NCI-H146 treated with DMSO at 0.1 percent for 48 hours (cell line): ENCODE data around the gene YIF1B.

Source experiments
- DNase-seq: peaks from one replicate; lab custom pipeline; 2025; ENCODE audit not compliant: unreplicated experiment; lab: John Stamatoyannopoulos, UW

The YIF1B gene

DNA sequence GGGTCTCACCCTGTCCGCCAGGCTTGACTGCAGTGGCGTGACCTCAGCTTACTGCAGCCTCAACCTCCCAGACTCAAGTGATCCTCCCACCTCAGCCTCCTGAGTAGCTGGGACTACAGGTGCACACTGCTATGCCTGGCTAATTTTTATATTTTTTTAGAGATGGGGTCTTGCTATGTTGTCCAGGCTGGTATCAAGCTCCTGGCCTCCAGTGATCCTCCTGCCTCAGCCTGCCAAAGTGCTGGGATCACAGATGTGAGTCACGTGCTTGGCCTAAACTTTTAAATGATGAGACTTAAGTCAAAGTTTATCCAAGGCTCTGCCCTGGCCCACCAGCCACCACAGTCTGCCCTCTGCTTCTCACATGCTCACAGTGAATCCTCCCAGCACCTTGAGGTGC lies 9.5 kb downstream of the YIF1B start:
- DNase-seq: no peak

DNA sequence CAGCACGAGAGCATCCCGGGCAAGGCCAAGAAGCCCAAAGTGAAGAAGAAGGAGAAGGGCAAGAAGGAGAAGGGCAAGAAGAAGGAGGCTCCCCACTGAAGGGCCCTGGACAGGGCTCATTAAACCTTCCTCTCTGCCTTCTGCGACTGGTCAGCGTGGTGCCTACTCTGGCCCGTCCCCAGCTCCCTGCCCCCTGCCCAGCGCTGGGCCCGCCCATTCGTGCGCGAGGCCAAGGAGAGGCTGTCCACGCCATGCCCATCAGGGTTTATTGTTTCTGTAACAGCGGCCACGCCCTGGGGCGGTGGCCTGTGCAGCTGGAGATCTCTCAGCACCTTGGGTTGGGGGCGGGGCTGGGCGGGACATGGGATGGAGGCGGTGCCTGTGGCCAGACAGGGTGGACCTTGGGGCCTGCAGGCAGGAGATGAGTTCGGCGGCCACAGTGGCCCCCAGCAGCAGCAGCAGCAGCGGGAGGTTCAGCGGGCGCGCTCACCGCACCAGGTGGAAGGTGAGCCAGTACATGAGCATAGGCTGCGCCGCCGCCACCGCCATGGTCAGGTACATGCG lies 10.8 kb downstream of the YIF1B start:
- DNase-seq: peak; percentile 89

DNA sequence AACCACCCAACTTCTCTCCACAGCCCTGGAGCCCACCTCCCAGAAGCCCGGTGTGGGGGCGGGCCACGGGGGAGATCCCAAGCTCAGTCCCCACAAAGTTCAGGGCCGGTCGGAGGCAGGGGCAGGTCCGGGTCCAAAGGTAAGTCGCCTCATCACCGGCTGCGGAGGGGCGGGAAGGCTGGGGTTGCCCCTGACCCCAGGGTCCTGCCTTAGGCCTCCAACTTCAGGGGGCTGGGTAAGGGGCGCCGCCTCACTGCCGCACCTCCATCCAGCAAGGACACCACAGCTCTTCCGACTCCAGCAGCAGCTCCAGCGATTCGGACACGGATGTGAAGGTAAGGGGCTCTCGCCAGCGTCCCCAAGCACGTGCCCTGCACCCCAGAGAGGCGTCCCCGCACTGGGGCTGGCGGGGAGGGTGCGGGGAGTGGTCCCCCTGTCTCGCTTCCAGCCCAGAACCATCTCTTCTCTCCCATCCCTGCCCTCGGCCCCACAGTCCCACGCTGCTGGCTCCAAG lies 11.3 kb downstream of the YIF1B start:
- DNase-seq: no peak

DNA sequence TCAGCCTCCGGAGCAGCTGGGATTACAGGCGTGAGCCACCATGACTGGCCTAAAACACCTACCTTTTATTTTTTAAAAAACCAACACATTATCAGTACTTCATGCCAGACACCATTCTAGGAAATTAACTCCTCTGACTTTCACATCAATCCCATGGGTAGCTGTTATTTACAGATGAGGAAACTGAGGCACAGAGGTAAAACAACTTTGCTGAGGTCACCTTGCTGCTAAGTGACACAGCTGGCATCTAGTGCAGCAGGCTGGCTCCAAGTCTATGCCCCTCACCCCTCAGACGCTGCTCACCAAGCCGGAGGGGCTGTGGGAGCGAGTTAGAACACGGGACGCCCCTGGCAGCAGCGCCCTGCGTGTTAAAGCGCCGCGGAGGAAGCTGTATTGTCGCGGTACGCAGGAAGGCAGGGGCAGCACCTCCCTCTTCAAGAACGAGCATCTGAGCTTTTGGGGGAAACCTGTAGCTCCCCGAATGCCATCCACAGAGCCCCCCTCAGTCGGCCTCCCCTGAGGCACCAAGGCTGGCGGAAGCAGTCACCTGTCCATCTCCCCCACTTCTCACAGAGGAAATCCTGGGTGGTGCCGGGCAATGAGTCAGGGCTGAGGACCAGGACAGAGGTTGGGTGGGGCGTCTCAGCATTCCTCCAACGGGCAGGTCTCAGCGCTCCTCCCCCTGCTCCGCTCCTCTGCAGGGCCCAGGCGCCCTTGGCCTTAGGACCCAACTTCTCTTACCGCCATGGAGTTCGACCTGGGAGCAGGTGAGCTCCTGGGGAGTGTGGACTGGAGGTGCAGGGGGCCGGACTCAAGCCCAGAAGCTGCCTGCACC lies 12.0 kb downstream of the YIF1B start, which contains the start of gene C19orf33:
Gene C19orf33, plus strand, starts transcription at position 735 of the 835 bp plus-strand sequence. Its CDS starts 11 bp downstream, at position 746.
- no peak for DNase-seq

DNA sequence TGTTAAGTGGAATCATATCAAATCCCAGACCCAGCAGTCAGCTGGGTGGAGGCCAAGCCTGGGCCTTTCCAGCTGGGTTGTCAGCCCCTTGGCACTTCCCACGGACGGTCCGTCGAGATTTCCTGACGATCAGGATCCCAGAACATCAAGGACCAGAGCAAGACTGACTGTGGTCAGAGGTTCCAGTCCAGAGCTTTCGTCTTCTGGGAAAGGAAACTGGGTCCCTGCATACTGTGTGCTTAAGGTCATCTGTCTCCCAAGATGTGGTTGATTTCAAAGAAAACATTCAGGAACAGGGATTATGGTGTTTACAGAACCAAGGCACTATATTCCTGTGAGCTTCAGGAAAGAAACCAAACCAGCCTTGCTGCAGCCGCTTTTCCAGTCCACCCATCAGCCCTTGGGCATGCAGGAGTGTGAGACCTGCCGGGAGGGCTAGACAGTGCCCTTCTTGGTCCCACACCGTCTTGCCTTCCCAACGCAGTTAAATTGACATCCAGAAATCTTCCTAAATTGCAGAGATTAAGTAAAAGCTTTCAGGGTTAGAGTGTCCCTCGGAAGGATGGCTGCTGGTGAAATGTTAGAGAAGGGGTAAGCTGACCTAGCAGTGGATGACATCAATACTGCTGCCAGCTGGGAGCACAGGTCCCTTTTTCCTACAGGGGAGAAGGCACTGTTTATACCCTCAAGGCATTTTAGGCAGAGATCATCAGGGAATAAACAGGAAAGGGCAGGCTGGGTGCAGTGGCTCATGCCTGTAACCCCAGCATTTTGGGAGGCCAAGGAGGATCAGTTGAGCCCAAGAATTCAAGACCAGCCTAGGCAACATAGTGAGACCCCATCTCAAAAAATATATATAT lies 16.7 kb downstream of the YIF1B start:
- DNase-seq: no peak

DNA sequence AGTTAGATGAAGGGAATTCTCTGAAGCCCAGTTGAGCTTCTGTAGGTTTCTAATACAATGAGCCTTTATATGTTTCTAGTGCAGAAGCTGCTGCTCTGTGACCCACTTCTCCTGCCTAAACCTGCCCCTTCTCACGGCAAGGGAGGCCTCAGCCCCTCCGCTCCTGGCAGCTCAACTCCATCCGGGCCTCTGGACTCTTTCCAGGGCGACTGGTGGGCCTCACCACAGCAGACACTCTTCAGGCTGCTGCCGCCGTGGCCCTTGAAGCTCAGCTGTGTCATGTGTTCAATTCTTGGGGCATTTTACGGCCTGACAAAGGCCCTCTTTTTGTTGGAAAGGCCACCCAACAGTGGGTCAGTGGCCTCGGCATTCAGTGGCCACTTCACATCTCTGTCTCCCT lies 21.7 kb downstream of the YIF1B start:
- no peak for DNase-seq

DNA sequence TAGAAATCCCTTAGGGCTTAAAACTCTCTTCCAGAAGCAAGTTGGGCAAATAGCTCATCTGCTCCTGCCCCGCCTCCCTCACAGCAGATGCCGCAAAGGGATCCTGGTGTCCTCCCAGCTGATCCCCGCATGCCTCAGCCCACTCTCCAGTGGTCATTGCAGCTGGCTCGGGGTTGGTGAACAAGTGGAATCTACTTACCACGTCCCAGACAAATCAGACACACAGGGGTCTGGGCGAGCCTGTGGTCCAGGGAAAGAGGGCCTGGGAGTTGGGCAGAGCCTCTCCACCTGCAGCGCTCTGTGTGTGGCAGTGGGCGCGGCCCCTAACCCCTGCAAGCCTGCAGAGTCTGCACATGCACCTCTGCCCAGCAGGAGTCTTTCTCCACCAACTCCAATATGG lies 22.5 kb downstream of the YIF1B start:
- no peak for DNase-seq

DNA sequence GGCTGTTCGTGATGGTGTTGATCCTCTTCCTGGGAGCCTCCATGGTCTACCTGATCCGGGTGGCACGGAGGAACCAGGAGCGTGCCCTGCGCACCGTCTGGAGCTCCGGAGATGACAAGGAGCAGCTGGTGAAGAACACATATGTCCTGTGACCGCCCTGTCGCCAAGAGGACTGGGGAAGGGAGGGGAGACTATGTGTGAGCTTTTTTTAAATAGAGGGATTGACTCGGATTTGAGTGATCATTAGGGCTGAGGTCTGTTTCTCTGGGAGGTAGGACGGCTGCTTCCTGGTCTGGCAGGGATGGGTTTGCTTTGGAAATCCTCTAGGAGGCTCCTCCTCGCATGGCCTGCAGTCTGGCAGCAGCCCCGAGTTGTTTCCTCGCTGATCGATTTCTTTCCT lies 23.9 kb downstream of the YIF1B start:
- DNase-seq: no peak

DNA sequence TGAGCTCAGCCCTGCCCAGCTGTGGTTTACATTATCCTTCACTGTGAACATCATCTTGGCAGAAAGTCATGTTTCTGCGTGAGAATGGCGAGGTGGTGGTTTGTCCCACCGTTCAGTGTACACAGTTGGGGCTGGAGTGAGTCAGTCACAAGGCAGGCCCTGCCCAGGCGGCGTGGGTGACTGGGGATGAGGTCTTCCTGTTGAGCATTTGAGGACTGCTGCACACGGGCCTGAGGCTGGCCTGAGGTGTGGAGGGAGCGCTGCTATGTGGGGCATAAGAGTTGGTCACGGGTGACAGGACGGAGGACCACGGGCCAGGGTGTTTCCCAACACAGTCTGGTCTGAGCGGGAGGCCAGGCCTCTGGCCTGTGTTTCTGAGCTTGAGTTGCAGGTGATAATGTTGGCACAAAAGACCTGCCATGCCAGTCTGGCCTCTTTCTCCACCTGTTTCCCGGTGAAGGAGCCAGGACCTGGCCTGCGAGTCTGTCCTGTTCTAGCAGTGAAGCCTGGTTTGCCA lies 25.1 kb downstream of the YIF1B start:
- DNase-seq: no peak

DNA sequence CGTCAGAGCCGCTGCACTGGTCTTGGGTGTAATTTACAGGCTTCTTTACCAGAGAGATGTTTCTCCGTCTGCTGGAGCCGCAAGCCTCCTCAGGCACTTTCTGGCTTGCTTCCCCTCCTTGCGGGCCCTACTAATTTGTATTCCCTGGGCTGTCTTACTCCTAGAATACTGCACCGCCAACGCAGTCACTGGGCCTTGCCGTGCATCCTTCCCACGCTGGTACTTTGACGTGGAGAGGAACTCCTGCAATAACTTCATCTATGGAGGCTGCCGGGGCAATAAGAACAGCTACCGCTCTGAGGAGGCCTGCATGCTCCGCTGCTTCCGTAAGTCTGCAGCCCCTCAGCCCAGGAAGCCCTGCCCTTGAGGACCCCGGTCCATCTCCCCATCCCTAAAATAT lies 25.8 kb downstream of the YIF1B start:
- DNase-seq: no peak

DNA sequence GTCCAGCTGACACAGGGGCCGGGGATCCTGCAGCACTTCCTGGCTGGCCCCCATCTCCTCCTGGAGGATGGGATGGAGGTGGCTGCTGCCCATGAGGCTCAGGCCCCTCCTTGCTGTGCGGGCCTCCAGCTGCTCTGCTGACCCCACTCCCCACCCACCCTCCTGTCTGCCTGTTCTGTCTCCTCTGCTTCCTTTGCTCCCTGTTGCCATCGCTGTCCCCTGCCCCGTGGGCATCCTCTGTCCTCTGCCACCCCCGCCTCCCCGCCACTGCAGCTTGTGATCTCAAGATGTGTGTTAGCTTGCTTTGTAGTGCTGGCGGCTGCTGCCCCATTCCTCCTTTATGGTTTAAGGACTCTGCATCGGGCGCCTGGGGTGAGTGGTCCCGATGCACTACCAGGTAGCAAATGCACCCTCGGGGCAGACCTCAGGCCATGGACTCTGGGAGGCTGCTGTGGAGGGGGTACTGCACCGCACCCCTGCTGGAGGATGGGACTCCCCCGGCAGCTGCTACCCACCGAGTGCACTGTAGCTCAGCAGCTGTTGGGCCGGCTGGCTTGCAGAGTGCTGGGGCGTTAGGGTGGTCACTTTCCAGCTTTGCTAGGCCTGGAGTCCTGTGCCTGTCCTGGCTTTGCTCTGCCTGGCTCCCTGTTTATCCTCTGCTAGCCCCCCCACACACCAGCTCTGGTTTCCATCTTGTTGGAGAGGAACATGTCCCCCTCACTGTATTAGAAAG lies 27.5 kb downstream of the YIF1B start:
- no peak for DNase-seq

DNA sequence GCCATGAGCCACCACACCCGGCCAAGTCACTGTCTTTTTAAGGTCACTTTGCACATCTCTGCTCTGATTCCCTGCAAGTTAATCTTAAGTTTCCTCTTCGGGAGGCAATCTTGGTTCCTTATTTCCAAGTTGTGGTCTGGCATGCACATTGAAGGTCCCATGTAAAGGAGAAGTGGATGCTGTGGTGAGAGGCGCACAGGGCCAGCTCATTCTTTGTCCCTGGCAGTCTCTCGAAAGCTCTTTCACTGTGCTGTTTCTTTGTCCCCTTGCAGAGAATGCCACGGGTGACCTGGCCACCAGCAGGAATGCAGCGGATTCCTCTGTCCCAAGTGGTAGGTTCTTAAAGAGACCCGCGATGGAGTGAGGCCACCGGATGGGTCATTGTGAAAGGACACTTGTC lies 28.1 kb downstream of the YIF1B start:
- DNase-seq: no peak

DNA sequence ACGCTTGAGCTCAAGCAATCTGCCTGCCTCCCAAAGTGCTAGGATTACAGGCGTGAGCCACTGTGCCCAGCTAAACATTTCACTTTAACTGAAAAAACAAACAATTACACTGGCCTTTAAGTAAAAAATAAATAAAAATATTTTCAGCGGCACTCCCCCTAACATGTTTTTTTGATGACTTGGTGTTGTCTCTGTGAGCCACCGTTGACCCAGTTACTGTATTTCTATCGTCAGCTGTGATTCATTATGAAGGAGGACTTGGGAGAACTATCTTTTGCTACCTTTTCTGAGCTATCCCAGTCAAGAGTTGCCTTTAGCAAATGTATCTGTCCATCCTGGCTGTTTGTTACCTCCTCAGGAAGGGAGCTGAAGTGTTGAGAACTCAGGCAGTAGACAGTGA lies 30.2 kb downstream of the YIF1B start:
- DNase-seq: no peak

DNA sequence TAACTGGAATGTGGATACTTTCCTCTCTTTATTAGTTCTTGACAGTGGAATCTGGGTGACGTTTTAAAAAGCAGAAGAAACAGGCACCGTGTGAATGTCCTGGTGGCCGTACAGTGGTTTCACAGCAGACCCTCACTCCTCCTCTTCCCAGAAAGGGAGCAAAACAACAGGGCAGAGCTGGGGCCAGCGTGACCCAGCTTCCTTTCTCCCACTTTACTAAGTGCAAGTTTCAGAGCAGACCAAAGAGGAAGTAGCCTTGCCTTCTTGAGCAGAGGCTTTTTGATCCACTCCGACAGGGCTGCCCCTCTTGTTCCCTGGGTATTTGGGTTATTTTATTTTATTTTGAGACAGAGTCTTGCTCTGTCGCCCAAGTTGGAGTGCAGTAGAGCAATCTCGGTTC lies 31.3 kb downstream of the YIF1B start:
- DNase-seq: no peak

DNA sequence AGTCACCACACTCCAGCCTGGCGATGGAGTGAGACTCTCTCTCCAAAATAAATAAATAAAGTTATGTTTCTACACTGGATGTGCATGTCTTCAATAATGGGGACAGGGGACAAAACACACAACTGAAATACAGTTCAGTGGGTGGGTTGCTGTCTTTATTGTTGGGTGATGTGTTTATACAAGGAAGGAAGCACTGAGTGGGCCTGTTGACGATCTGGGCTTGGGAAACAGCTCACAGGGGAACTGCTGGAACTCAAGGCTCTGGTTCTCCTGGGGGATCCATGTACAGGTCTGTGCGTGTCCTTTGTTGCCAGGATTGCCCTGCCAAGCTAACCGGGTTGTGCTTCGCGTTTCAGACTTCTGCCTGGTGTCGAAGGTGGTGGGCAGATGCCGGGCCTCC lies 32.5 kb downstream of the YIF1B start:
- no peak for DNase-seq

DNA sequence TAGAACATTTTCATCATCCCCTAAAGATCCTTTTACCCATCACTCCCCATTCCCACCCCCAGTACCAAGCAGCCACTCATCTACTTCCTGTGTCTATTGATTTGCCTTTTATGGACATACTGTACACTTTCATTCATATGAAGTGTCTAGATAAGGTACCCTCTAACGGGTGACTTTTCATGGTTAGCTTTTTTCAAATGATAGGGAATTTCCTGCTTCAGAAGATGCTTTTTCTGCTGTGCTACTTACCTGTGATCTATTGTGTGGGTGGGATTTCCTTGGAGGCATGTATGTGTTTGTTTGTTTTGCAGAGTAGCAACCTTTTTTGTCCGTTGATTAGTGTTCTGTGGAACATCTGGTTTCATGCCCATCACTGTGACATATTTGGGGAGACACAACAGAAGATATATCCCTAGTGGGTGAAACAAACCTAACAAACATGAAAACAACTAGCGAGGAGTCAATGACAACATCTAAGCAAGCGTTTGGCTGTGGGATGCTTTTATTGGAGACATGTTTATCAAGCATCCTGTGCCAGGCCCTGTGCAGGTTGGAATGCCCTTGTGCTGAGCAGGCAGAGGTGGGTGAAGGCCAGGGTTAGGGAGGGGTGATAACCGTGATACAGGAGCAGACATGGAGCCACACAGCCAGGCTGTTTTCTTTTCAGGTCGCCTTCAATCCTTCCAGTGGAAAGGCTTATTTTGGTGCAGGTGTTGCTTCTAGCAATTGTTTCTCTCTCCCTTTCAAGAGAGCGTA lies 33.8 kb downstream of the YIF1B start:
- DNase-seq: no peak

DNA sequence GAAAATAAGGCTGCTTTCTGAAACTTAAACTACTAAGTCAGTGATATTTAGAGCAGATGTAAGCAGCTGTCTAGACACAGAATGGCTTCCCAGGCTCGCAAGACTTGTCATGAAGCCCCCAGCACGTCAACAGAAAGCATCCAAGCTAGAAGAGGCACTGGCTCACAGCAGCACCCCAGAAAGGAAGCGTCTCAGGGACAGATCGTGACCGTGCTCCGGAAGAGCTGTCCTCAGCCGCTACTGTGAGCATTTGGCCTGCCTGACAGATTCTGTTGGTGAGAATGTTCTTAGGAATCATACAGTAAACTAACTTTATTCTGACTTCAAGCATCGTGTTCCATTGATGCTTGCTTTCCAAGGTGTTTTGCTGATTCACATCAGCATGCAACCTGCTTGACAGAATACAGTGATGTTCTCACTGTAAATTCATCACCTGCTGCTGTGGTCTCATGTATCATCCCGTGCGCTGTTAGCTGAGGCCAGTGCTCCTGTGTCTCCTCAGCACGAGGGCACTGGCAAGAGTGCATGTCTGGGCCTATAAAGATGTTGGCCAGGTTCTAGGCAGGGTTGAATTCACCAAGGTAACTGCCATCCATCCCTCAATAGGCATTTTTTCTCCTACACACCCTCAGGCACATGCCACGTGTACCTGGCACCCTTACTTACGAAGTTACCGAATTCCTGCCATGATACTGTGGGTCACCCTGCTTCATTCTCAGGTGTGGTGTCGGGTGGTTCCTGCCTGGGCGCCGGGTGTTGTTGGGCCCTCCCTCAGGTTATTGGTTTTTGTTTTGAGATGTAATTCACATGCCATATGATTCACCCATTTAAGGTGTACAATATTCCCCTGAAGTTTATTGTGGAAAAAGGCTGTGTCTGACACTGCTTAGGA lies 35.5 kb downstream of the YIF1B start:
- no peak for DNase-seq

DNA sequence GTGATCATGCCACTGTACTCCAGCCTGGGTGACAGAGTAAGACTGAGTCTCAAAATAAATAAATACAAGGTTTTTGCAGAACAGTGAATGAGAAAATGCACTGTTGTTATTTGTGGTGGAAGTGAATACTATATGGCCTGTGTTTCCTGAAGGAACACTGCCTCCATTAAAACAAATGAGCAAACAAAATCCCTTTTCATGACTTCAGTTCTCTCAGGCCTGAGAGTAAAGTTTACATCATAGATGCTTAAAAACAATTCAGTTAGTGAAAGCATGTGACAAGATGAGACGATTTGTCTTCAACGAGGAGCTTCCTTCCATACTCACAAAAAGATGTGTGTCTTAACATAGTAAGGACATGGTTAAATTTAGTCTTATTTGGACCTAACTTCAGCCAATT lies 37.0 kb downstream of the YIF1B start:
- DNase-seq: no peak
